ENCODE results near the gene UBR4.

DNA sequence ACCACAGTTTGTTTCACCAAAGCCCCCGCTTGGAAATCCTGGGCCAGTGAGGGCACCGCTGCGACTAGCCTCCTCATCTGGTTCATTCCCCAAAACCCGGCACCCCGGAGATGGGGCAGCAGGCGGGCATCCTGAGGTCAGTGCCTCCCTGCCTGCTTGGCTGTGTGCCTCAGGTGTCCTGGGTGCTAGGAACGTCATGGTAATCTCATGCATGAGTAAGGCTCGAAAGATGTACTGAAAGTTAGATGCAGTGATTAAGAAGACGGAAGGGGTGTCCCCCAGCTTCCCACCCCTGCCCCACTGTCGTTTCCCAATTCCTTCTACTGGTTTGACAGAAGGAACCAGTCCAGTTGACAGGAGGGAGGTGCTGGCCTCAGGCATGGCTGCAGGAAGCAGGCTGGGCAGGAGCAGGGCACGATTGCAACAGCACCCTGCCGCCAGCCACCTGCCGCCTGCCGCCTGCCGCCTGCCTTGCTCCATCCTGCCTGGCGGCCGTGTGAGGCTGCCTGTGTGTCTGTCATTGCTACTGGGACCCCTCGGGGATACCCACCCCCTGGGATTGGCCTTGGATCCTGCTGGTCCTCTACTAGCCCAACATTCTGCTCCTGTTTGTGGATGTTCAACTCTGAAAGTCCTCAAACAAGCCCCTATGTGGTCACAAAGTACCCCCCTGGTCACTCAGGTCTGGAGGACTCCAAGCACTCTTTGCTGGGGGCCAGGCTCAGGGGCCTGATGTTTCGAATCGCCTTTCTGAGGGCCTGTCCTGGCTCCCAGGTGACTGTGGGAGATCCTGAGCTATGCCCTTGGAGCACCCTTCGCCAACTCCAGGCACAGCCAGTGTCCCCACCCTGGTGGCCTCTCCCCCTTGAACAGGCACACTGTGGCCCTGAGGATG is 180.6 kb downstream of the UBR4 start:
- TF ChIP-seq, protein P1, sequence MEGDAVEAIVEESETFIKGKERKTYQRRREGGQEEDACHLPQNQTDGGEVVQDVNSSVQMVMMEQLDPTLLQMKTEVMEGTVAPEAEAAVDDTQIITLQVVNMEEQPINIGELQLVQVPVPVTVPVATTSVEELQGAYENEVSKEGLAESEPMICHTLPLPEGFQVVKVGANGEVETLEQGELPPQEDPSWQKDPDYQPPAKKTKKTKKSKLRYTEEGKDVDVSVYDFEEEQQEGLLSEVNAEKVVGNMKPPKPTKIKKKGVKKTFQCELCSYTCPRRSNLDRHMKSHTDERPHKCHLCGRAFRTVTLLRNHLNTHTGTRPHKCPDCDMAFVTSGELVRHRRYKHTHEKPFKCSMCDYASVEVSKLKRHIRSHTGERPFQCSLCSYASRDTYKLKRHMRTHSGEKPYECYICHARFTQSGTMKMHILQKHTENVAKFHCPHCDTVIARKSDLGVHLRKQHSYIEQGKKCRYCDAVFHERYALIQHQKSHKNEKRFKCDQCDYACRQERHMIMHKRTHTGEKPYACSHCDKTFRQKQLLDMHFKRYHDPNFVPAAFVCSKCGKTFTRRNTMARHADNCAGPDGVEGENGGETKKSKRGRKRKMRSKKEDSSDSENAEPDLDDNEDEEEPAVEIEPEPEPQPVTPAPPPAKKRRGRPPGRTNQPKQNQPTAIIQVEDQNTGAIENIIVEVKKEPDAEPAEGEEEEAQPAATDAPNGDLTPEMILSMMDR (IDR thresholded peaks at IDR 0.05; ENCODE audit: low read length) = no peak
- TF ChIP-seq EZH2phosphoT487 (IDR thresholded peaks at IDR 0.05; ENCODE audit: low read length) = no peak
